ENCODE results near the gene FAM199X.

Gene FAM199X

GRCh38 chrX:104156630-104157529 is 9.4 kb upstream of the FAM199X start, which contains the start of gene SLC25A53:
Gene SLC25A53 (minus strand): TSS chrX:104157009. CDS start chrX:104105257, 51,752 bp downstream.
- no peak for TF ChIP-seq EZH2phosphoT487 (IDR thresholded peaks at IDR 0.05; ENCODE audit: borderline replicate concordance)
- TF ChIP-seq, protein P1, sequence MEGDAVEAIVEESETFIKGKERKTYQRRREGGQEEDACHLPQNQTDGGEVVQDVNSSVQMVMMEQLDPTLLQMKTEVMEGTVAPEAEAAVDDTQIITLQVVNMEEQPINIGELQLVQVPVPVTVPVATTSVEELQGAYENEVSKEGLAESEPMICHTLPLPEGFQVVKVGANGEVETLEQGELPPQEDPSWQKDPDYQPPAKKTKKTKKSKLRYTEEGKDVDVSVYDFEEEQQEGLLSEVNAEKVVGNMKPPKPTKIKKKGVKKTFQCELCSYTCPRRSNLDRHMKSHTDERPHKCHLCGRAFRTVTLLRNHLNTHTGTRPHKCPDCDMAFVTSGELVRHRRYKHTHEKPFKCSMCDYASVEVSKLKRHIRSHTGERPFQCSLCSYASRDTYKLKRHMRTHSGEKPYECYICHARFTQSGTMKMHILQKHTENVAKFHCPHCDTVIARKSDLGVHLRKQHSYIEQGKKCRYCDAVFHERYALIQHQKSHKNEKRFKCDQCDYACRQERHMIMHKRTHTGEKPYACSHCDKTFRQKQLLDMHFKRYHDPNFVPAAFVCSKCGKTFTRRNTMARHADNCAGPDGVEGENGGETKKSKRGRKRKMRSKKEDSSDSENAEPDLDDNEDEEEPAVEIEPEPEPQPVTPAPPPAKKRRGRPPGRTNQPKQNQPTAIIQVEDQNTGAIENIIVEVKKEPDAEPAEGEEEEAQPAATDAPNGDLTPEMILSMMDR (conservative IDR thresholded peaks at IDR 0.05; ENCODE audit: low read length) = no peak
- H2AFZ ChIP-seq (ENCODE audit: low read length) = peak within 1 kb of the TSS; percentile 68
- no peaks in the 10 kb centered on the region for H3F3A ChIP-seq (ENCODE audit: low read depth)
- no peaks in the 10 kb centered on the region for H3K27me3 ChIP-seq (ENCODE audit: insufficient read depth, low read length, poor library complexity, severe bottlenecking)
- H3K4me1 ChIP-seq (ENCODE audit: insufficient read depth, low read length, poor library complexity, severe bottlenecking) = peaks cover 9% of the 10 kb centered on the region
- H3K4me3 ChIP-seq (ENCODE audit: low read length, poor library complexity, severe bottlenecking) = peak within 1 kb of the TSS; percentile 78
- peak within 1 kb of the TSS; percentile 80 for H3K9ac ChIP-seq (ENCODE audit: low read depth, low read length, poor library complexity, severe bottlenecking)
- no peaks in the 10 kb centered on the region for H4K20me1 ChIP-seq (ENCODE audit: insufficient read depth, low read length, poor library complexity, severe bottlenecking)
- H3K9me3 ChIP-seq (ENCODE audit: insufficient read depth, low read depth, low read length) = no peaks in the 10 kb centered on the region
- peak within 1 kb of the TSS; percentile 88 for H3K4me2 ChIP-seq (ENCODE audit: low read depth, low read length, poor library complexity, severe bottlenecking)
- no peaks in the 10 kb centered on the region for H3K9me2 ChIP-seq (replicated peaks; ENCODE audit: low read depth, low read length)
- H3K79me2 ChIP-seq (ENCODE audit: insufficient read depth, low read length) = 0 out of 2 replicates have a peak, but pooled peaks cover 6% of the 10 kb centered on the region
- H3K36me3 ChIP-seq (ENCODE audit: insufficient read depth, low read length) = no peaks in the 10 kb centered on the region

GRCh38 chrX:104166735-104167436 is 633 bp downstream of the FAM199X start:
- Histone ChIP-seq H3K27me3 (ENCODE audit: insufficient read depth, low read length, poor library complexity, severe bottlenecking) (no peaks in the 10 kb centered on the region), H3K9me2 (replicated peaks; ENCODE audit: low read depth, low read length) (no peaks in the 10 kb centered on the region), H4K20me1 (ENCODE audit: insufficient read depth, low read length, poor library complexity, severe bottlenecking) (peaks cover 32% of the 10 kb centered on the region), H3K79me2 (ENCODE audit: insufficient read depth, low read length) (peaks cover 50% of the 10 kb centered on the region), H3K36me3 (ENCODE audit: insufficient read depth, low read length) (no peaks in the 10 kb centered on the region), H3K4me1 (ENCODE audit: insufficient read depth, low read length, poor library complexity, severe bottlenecking) (peaks cover 21% of the 10 kb centered on the region), H3K9me3 (ENCODE audit: insufficient read depth, low read depth, low read length) (no peaks in the 10 kb centered on the region), H3K4me2 (ENCODE audit: low read depth, low read length, poor library complexity, severe bottlenecking) (peak overlapping the region; percentile 92), H3K4me3 (ENCODE audit: low read length, poor library complexity, severe bottlenecking) (peak overlapping the region; percentile 85), H2AFZ (ENCODE audit: low read length) (peak overlapping the region; percentile 49; the same call in 1 of the 2 replicates), H3K9ac (ENCODE audit: low read depth, low read length, poor library complexity, severe bottlenecking) (peak overlapping the region; percentile 79), H3F3A (ENCODE audit: low read depth) (no peaks in the 10 kb centered on the region)
- TF ChIP-seq, protein P1 (conservative IDR thresholded peaks at IDR 0.05; ENCODE audit: low read length) = no peak
- no peak for TF ChIP-seq EZH2phosphoT487 (IDR thresholded peaks at IDR 0.05; ENCODE audit: borderline replicate concordance)

GRCh38 chrX:104168127-104168526 is 1.9 kb downstream of the FAM199X start:
- peak overlapping the region; percentile 92 for H3K4me2 ChIP-seq (ENCODE audit: low read depth, low read length, poor library complexity, severe bottlenecking)
- peak overlapping the region; percentile 85 for H3K4me3 ChIP-seq (ENCODE audit: low read length, poor library complexity, severe bottlenecking)

More at GRCh38 chrX:104168127-104168526, 1.9 kb downstream of the FAM199X start:
- Histone ChIP-seq H3K9ac (ENCODE audit: low read depth, low read length, poor library complexity, severe bottlenecking) (peak overlapping the region; percentile 2), H3K27me3 (ENCODE audit: insufficient read depth, low read length, poor library complexity, severe bottlenecking) (no peaks in the 10 kb centered on the region), H3K79me2 (ENCODE audit: insufficient read depth, low read length) (peaks cover 57% of the 10 kb centered on the region), H4K20me1 (ENCODE audit: insufficient read depth, low read length, poor library complexity, severe bottlenecking) (peaks cover 35% of the 10 kb centered on the region), H3K36me3 (ENCODE audit: insufficient read depth, low read length) (no peaks in the 10 kb centered on the region), H3F3A (ENCODE audit: low read depth) (no peaks in the 10 kb centered on the region), H2AFZ (ENCODE audit: low read length) (no peak overlapping the region), H3K9me2 (replicated peaks; ENCODE audit: low read depth, low read length) (no peaks in the 10 kb centered on the region), H3K4me1 (ENCODE audit: insufficient read depth, low read length, poor library complexity, severe bottlenecking) (peaks cover 21% of the 10 kb centered on the region), H3K9me3 (ENCODE audit: insufficient read depth, low read depth, low read length) (no peaks in the 10 kb centered on the region)
- no peak for TF ChIP-seq EZH2phosphoT487 (IDR thresholded peaks at IDR 0.05; ENCODE audit: borderline replicate concordance)
- TF ChIP-seq, protein P1 (conservative IDR thresholded peaks at IDR 0.05; ENCODE audit: low read length) = no peak
